Endothelial cell of umbilical vein (primary cell): ENCODE data around the gene ILKAP. TPM values are rescaled to one million over a fixed set of nuclear protein-coding genes. Genes with fewer than 3 reads are reported as not detected.

Source experiments
- BruUV-seq: library from RNA; stranded (reverse); fragments of 400-500 nt; replicated peaks from 2 replicates; lab custom pipeline; 2021; lab: Mats Ljungman, UMichigan
- CTCF ChIA-PET: fragments of 300-600, 350-600 bp; sonication (Branson Sonifier 250); formaldehyde crosslinking; loops from one replicate; lab custom pipeline; 2021; ENCODE audit warnings: antibody characterized with exemption, inconsistent platforms; lab: Charles Lee
- POLR2A ChIA-PET: fragments of 300-600, 350-600 bp; sonication (Branson Sonifier 250); formaldehyde crosslinking; loops from one replicate; lab custom pipeline; 2021; ENCODE audit warnings: antibody characterized with exemption, inconsistent platforms; lab: Charles Lee
- DNase-seq: peaks from one replicate; pipeline ENCODE4 v3.0.0-alpha.2; 2011; ENCODE audit warnings: low read depth, low spot score
- FAIRE-seq: peaks from 2 replicates; lab custom pipeline; 2011; peaks lifted over from hg19 to GRCh38; lab: Jason Lieb, UNC
- H2AFZ ChIP-seq: 2 replicates; pipeline ENCODE4 v1.6.0; 2012; ENCODE audit warnings: low read depth, low read length, control low read depth, inconsistent platforms
- H3K27ac ChIP-seq: 2 replicates; pipeline ENCODE4 v1.5.1; 2011; ENCODE audit warnings: low read depth, mild to moderate bottlenecking, control low read depth, low read length, moderate library complexity; ENCODE audit not compliant: insufficient read depth
- H3K27me3 ChIP-seq, 2 experiments: 2 replicates each; pipeline versions ENCODE4 v1.6.0 to v1.6.1; 2011; ENCODE audit warnings: low read length in 2 of 2, mixed read lengths in 1 of 2; ENCODE audit not compliant: control insufficient read depth in 2 of 2, insufficient read depth in 2 of 2
- H3K36me3 ChIP-seq, 2 experiments: 2 replicates in 1 of 2; 3 replicates in 1 of 2; pipeline ENCODE4 v1.5.1; 2011; ENCODE audit warnings: low read length in 2 of 2, mild to moderate bottlenecking in 1 of 2, moderate library complexity in 1 of 2; ENCODE audit not compliant: control insufficient read depth in 2 of 2, insufficient read depth in 2 of 2; ENCODE audit errors: extremely low read depth in 1 of 2
- H3K4me1 ChIP-seq: 3 replicates; pipeline ENCODE4 v1.5.1; 2011; ENCODE audit warnings: mild to moderate bottlenecking, low read length; ENCODE audit not compliant: control insufficient read depth, insufficient read depth; ENCODE audit errors: extremely low read depth
- H3K4me2 ChIP-seq: 2 replicates; pipeline ENCODE4 v1.6.1; 2011; ENCODE audit warnings: low read length, control low read depth, mixed read lengths; ENCODE audit not compliant: insufficient read depth
- H3K4me3 ChIP-seq, 3 experiments: fragments of 200-600 bp in 1 of 3; sonication (generic), shearing (Covaris generic) in 1 of 3; replicated peaks in 1 of 3; 2 replicates each; pipeline ENCODE4 v1.5.1; 2011 to 2016; ENCODE audit warnings: control low read depth in 3 of 3, low read length in 3 of 3, mild to moderate bottlenecking in 2 of 3, inconsistent platforms in 1 of 3, low read depth in 1 of 3, moderate library complexity in 1 of 3; ENCODE audit not compliant: insufficient read depth in 1 of 3
- H3K79me2 ChIP-seq: 2 replicates; pipeline ENCODE4 v1.6.0; 2012; ENCODE audit warnings: low read length, inconsistent platforms; ENCODE audit not compliant: control insufficient read depth, insufficient read depth
- H3K9ac ChIP-seq: replicated peaks from 2 replicates; pipeline ENCODE3; 2011; ENCODE audit warnings: low read length, control low read depth; ENCODE audit not compliant: insufficient read depth; ENCODE audit errors: extremely low read depth
- H3K9me1 ChIP-seq: replicated peaks from 3 replicates; pipeline ENCODE4 v1.6.0; 2011; ENCODE audit warnings: mild to moderate bottlenecking, low read length; ENCODE audit not compliant: control insufficient read depth, insufficient read depth; ENCODE audit errors: extremely low read depth
- H3K9me3 ChIP-seq: replicated peaks from 2 replicates; pipeline ENCODE4 v1.5.1; 2012; ENCODE audit warnings: low read length, inconsistent platforms; ENCODE audit not compliant: control insufficient read depth, insufficient read depth
- H4K20me1 ChIP-seq: replicated peaks from 2 replicates; pipeline ENCODE3; 2011; ENCODE audit warnings: mild to moderate bottlenecking, low read length; ENCODE audit not compliant: control insufficient read depth, insufficient read depth; ENCODE audit errors: extremely low read depth
- FOS ChIP-seq: IDR thresholded peaks from 2 replicates; pipeline ENCODE4 v1.6.1; 2011; ENCODE audit warnings: mild to moderate bottlenecking, low read length, moderate library complexity, borderline replicate concordance; ENCODE audit not compliant: insufficient read depth
- GATA2 ChIP-seq: IDR thresholded peaks from 2 replicates; pipeline ENCODE4 v1.7.0; 2011; ENCODE audit warnings: low read depth, mild to moderate bottlenecking, moderate library complexity, mixed read lengths, low read length; ENCODE audit not compliant: insufficient read length, insufficient read depth
- MAX ChIP-seq: IDR thresholded peaks from 2 replicates; pipeline ENCODE4 v1.6.1; 2011; ENCODE audit not compliant: insufficient read depth, insufficient read length
- MYC ChIP-seq: IDR thresholded peaks from one replicate; pipeline ENCODE4 v1.6.1; 2011; ENCODE audit warnings: mild to moderate bottlenecking, low read depth, low read length
- dilution Hi-C: fragments of 300-500 bp; cut with MboI; formaldehyde crosslinking; loops from one replicate; pipeline ENCODE4 v1.15.0; 2019; ENCODE audit warnings: low sequenced_read_pairs; ENCODE audit not compliant: extremely low pct_ligation_motif_present
- intact Hi-C: fragments of 100-400 bp; cut with micrococcal nuclease; formaldehyde crosslinking; loops from one replicate; pipeline ENCODE4 v1.10.0; 2022
- polyA plus RNA-seq, 4 experiments: library from polyadenylated mRNA; depleted of rRNA in 3 of 4; stranded (reverse) in 3 of 4; unstranded in 1 of 4; fragments of >200 nt; gene quantifications; 2 replicates each; pipeline versions ENCODE4 v1.2.1 to v1.2.3, GENCODE V29; 2011 to 2012; ENCODE audit warnings: missing spikeins in 1 of 4
- total RNA-seq: library from RNA; stranded (reverse); gene quantifications from 2 replicates; pipeline ENCODE4 v1.2.3, GENCODE V29; 2021

Gene ILKAP
- total and polyA plus RNA-seq, 2 donors (not counting 3 experiments of a cell fraction or from before 2014, with no cell fraction given): 49.2 to 49.8 TPM

DNA sequence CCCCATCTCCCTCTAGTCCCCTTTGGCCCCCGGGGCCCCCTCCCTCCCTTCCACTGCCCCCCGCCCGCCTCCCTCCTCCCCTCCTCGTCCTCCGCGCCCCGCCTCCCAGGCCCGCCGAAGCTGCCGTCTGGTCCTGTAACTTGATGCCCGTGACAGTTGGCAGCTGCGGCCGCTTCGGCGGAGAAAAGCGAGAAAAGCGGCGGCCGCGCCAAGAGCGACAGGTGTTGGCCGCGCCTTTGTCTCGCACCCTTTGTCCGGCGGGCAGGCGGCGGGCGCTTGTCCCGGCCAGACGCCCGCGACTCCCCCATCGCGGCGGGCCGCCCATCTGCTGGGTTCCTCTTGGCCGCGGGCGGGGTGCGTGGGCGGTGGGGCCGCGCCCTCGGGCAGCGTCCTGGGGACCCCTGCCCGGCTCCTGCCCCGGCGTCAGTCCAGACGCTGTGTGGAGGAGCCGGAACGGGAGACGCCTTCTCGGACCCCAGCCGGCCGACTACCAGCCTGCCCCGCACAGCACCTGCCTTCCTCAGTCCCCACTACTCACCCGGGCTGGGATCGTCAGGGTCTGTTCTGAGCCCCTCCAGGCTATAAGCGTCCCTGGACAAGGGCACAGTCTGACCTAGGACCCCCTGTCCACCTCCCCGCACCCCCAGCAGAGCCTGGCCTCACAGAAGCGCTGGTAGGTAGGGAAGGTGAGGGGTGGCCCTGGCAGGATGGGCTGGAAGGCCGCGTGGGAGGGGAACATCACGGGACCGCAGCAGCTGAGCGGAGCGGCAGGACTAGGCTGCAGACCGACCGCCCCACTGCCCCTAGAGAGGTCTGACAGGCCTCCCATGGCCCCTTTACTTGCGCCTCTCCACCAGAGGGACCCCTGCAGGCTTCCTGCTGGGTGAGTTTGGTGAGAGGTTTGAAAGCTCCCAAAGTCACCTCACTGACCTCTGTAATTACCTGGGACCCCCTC is 37.5 kb upstream of the ILKAP start:
- Histone ChIP-seq H3K27ac (no peak overlapping the region), H3K9me3 (no peaks in the 10 kb centered on the region), H3K4me1 (peaks cover 3% of the 10 kb centered on the region), H3K9me1 (no peaks in the 10 kb centered on the region), H2AFZ (no peak overlapping the region), H3K9ac (no peak overlapping the region), H3K27me3 (peaks cover 7 to 12% of the 10 kb centered on the region in 2 experiments), H3K79me2 (no peaks in the 10 kb centered on the region), H3K4me3 (no peak overlapping the region), H3K36me3 (no peaks in the 10 kb centered on the region), H4K20me1 (no peaks in the 10 kb centered on the region), H3K4me2 (no peak overlapping the region)
- ChIA-PET POLR2A (no interaction called here), CTCF (interaction anchor here (2.5 kb wide), 1 partner anchor 23 kb away, joined by 13 read pairs; no protein-coding TSS in a partner anchor)
- BruUV-seq: no TSS peak
- no peak for TF ChIP-seq MYC
- no peak for TF ChIP-seq MAX
- TF ChIP-seq FOS: no peak
- no peak for TF ChIP-seq GATA2
- peak; percentile 17 for DNase-seq
- peak; percentile 42 for FAIRE-seq
- dilution Hi-C loops: no loop called here
- intact Hi-C loops: loop anchor here (1.0 to 10.0 kb wide), 3 partner anchors 22 to 566 kb away; partner anchors contain the start of gene UBE2F
